Smooth muscle cell (in vitro differentiated cells): ENCODE measurements around the gene RNF17. TPM values are rescaled to one million over a fixed set of nuclear protein-coding genes. Genes with fewer than 3 reads are reported as not detected.

Experiments used
- DNase-seq: peaks from one replicate; lab custom pipeline; 2025; ENCODE audit not compliant: unreplicated experiment; lab: John Stamatoyannopoulos, UW
- H2AFZ ChIP-seq: fragments of 200-600 bp; sonication (generic); 2 replicates; pipeline ENCODE4 v1.6.0; 2016; ENCODE audit warnings: antibody characterized with exemption, low read depth, mild to moderate bottlenecking
- H3F3A ChIP-seq: fragments of 200-600 bp; sonication (generic); 2 replicates; pipeline ENCODE4 v1.6.0; 2017; ENCODE audit warnings: antibody characterized with exemption, low read depth
- H3K27ac ChIP-seq: fragments of 200-600 bp; sonication (generic); 2 replicates; pipeline ENCODE4 v1.5.1; 2016; ENCODE audit warnings: low read depth, mild to moderate bottlenecking
- H3K27me3 ChIP-seq: fragments of 200-600 bp; sonication (generic); 2 replicates; pipeline ENCODE4 v1.6.1; 2016; ENCODE audit warnings: low read depth, mild to moderate bottlenecking
- H3K36me3 ChIP-seq: fragments of 200-600 bp; sonication (generic); 2 replicates; pipeline ENCODE4 v1.5.1; 2016; ENCODE audit warnings: low read depth
- H3K4me1 ChIP-seq: fragments of 200-600 bp; sonication (generic); 2 replicates; pipeline ENCODE4 v1.5.1; 2016; ENCODE audit warnings: low read depth
- H3K4me2 ChIP-seq: fragments of 200-600 bp; sonication (generic); 2 replicates; pipeline ENCODE4 v1.6.0; 2016; ENCODE audit warnings: mild to moderate bottlenecking
- H3K4me3 ChIP-seq: fragments of 200-600 bp; sonication (generic); 2 replicates; pipeline ENCODE4 v1.5.1; 2016; ENCODE audit warnings: mild to moderate bottlenecking
- H3K79me2 ChIP-seq: fragments of 200-600 bp; sonication (generic); 2 replicates; pipeline ENCODE4 v1.6.0; 2016; ENCODE audit warnings: low read depth, mild to moderate bottlenecking
- H3K9ac ChIP-seq: fragments of 200-600 bp; sonication (generic); 2 replicates; pipeline ENCODE4 v1.6.0; 2016; ENCODE audit warnings: low read depth
- H3K9me3 ChIP-seq: fragments of 200-600 bp; sonication (generic); replicated peaks from 2 replicates; pipeline ENCODE4 v1.5.1; 2016; ENCODE audit warnings: low read depth
- H4K20me1 ChIP-seq: fragments of 200-600 bp; sonication (generic); 2 replicates; pipeline ENCODE4 v1.6.0; 2016; ENCODE audit warnings: low read depth
- WGBS: methylation state at CpG from one replicate; pipeline ENCODE4 v1.1.7; 2016; ENCODE audit warnings: low lambda C conversion rate; 5-methylcytosine and 5-hydroxymethylcytosine counted together
- polyA plus RNA-seq: library from polyadenylated mRNA; unstranded; fragments of >200 nt; fragmentation: Nextera tagmentation; extraction: Ambion mirVana; gene quantifications from 2 replicates; pipeline ENCODE4 v1.2.1, GENCODE V29; 2016
- total RNA-seq: library from RNA; depleted of rRNA; stranded (reverse); fragments of >200 nt; gene quantifications from 2 replicates; pipeline ENCODE4 v1.2.3, GENCODE V29; 2014
- TF ChIP-seq, protein P1 (sequence below): fragments of 200-600 bp; sonication (generic); IDR thresholded peaks from 2 replicates; pipeline ENCODE4 v1.5.1; 2017; ENCODE audit warnings: borderline replicate concordance, mild to moderate bottlenecking, antibody characterized with exemption; ENCODE audit not compliant: insufficient read depth, poor library complexity, severe bottlenecking

RNF17 gene
- total and polyA plus RNA-seq, 2 experiments from 2014 or later = not detected

- Histone ChIP-seq H3K9ac (no peak overlapping the region), H3K4me2 (no peak overlapping the region), H3K36me3 (no peaks in the 10 kb centered on the region), H3K4me3 (no peak overlapping the region), H3K27ac (no peak overlapping the region), H3F3A (no peaks in the 10 kb centered on the region), H2AFZ (no peak overlapping the region), H3K9me3 (no peaks in the 10 kb centered on the region), H3K79me2 (no peaks in the 10 kb centered on the region), H3K4me1 (peaks cover 4% of the 10 kb centered on the region), H4K20me1 (no peaks in the 10 kb centered on the region), H3K27me3 (peaks cover 18% of the 10 kb centered on the region)
- TF ChIP-seq, protein P1, sequence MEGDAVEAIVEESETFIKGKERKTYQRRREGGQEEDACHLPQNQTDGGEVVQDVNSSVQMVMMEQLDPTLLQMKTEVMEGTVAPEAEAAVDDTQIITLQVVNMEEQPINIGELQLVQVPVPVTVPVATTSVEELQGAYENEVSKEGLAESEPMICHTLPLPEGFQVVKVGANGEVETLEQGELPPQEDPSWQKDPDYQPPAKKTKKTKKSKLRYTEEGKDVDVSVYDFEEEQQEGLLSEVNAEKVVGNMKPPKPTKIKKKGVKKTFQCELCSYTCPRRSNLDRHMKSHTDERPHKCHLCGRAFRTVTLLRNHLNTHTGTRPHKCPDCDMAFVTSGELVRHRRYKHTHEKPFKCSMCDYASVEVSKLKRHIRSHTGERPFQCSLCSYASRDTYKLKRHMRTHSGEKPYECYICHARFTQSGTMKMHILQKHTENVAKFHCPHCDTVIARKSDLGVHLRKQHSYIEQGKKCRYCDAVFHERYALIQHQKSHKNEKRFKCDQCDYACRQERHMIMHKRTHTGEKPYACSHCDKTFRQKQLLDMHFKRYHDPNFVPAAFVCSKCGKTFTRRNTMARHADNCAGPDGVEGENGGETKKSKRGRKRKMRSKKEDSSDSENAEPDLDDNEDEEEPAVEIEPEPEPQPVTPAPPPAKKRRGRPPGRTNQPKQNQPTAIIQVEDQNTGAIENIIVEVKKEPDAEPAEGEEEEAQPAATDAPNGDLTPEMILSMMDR = no peak
- DNase-seq = no peak
- 74% methylated on average over 5 of the region's 5 CpGs for WGBS
Observed at GRCh38 chr13:24865163-24865953, 101.4 kb downstream of the RNF17 start.

GRCh38 chr13:24866488-24866887, 102.5 kb downstream of the RNF17 start:
- H3F3A ChIP-seq = no peaks in the 10 kb centered on the region
- no peak overlapping the region for H3K4me2 ChIP-seq
- TF ChIP-seq, protein P1 = no peak
- DNase-seq = no peak
- H3K27ac ChIP-seq = no peak overlapping the region
- H3K79me2 ChIP-seq = no peaks in the 10 kb centered on the region
- H4K20me1 ChIP-seq = no peaks in the 10 kb centered on the region
- H3K9me3 ChIP-seq = no peaks in the 10 kb centered on the region
- 98% methylated on average over 2 of the region's 2 CpGs for WGBS
- no peaks in the 10 kb centered on the region for H3K36me3 ChIP-seq
- H2AFZ ChIP-seq = no peak overlapping the region
- H3K9ac ChIP-seq = no peak overlapping the region
- H3K4me3 ChIP-seq = no peak overlapping the region
- peaks cover 18% of the 10 kb centered on the region for H3K27me3 ChIP-seq
- H3K4me1 ChIP-seq = peaks cover 2% of the 10 kb centered on the region

GRCh38 chr13:24868874-24869273, 104.9 kb downstream of the RNF17 start:
- WGBS = 64% methylated on average over 4 of the region's 4 CpGs
- Histone ChIP-seq H3K4me2 (no peak overlapping the region), H2AFZ (no peak overlapping the region), H3K79me2 (no peaks in the 10 kb centered on the region), H3K4me3 (no peak overlapping the region), H3K9me3 (no peaks in the 10 kb centered on the region), H3K36me3 (no peaks in the 10 kb centered on the region), H3K27ac (no peak overlapping the region), H3K27me3 (peaks cover 18% of the 10 kb centered on the region), H4K20me1 (no peaks in the 10 kb centered on the region), H3K9ac (no peak overlapping the region), H3K4me1 (no peaks in the 10 kb centered on the region), H3F3A (no peaks in the 10 kb centered on the region)
- no peak for DNase-seq
- TF ChIP-seq, protein P1 = no peak

- Histone ChIP-seq H3K4me3 (no peak overlapping the region), H3F3A (no peaks in the 10 kb centered on the region), H3K4me1 (no peaks in the 10 kb centered on the region), H3K9me3 (no peaks in the 10 kb centered on the region), H3K27ac (no peak overlapping the region), H3K9ac (no peak overlapping the region), H3K4me2 (no peak overlapping the region), H3K36me3 (no peaks in the 10 kb centered on the region), H3K79me2 (no peaks in the 10 kb centered on the region), H3K27me3 (peaks cover 18% of the 10 kb centered on the region), H4K20me1 (no peaks in the 10 kb centered on the region), H2AFZ (no peak overlapping the region)
- TF ChIP-seq, protein P1 = no peak
- 86% methylated on average over 6 of the region's 6 CpGs for WGBS
- DNase-seq = no peak
Observed at GRCh38 chr13:24870380-24870760, 106.4 kb downstream of the RNF17 start.
